ENCODE data around the gene DYNC1LI1.

DNA sequence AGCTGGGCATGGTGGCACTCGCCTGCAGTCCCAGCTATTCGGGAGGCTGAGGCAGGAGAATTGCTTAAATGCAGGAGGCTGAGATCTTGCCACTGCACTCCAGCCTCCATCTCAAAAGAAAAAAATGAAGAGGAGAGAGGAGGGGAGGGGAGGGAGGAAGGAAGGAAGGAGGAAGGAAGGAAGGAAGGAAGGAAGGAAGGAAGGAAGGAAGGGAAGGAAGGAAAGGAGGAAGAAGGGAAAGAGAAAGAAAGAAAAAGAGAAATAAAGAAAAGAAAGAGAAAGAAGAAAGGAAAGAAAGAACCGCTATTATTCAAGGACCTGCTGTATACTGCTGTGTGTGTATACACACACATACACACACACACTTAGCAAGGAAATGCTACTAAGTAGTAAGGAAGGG is 35.6 kb upstream of the DYNC1LI1 start:
- TF ChIP-seq, protein P1, sequence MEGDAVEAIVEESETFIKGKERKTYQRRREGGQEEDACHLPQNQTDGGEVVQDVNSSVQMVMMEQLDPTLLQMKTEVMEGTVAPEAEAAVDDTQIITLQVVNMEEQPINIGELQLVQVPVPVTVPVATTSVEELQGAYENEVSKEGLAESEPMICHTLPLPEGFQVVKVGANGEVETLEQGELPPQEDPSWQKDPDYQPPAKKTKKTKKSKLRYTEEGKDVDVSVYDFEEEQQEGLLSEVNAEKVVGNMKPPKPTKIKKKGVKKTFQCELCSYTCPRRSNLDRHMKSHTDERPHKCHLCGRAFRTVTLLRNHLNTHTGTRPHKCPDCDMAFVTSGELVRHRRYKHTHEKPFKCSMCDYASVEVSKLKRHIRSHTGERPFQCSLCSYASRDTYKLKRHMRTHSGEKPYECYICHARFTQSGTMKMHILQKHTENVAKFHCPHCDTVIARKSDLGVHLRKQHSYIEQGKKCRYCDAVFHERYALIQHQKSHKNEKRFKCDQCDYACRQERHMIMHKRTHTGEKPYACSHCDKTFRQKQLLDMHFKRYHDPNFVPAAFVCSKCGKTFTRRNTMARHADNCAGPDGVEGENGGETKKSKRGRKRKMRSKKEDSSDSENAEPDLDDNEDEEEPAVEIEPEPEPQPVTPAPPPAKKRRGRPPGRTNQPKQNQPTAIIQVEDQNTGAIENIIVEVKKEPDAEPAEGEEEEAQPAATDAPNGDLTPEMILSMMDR (conservative IDR thresholded peaks at IDR 0.05), result no peak
- no peak for TF ChIP-seq EZH2 (IDR thresholded peaks at IDR 0.05; ENCODE audit: low read depth)
